ENCODE results near the gene DAB2IP.

Gene DAB2IP

GRCh38 chr9:121627427-121627826 lies 24.0 kb upstream of the DAB2IP start:
- no peak overlapping the region for H2BK12ac ChIP-seq (ENCODE audit: low read length in 2 of 2)
- WGBS: 64% methylated on average over 5 of the region's 6 CpGs
- H3K27me3 ChIP-seq (ENCODE audit: control insufficient read depth in 1 of 2, insufficient read depth in 1 of 2, low read length in 2 of 2): peaks cover 0 to 21% of the 10 kb centered on the region in 2 experiments
- no peak overlapping the region for H3K18ac ChIP-seq (ENCODE audit: low read depth in 1 of 2, low read length in 2 of 2)
- H3K79me1 ChIP-seq (replicated peaks; ENCODE audit: low read length, poor library complexity, severe bottlenecking): peaks cover 1% of the 10 kb centered on the region
- H3K14ac ChIP-seq (ENCODE audit: low read length in 2 of 2): no peak overlapping the region
- peaks cover 24% of the 10 kb centered on the region for H3K4me1 ChIP-seq (ENCODE audit: control insufficient read depth, insufficient read depth, low read depth, low read length)
- H3K36me3 ChIP-seq (ENCODE audit: control insufficient read depth in 1 of 2, insufficient read depth in 2 of 2, low read depth in 1 of 2, low read length in 2 of 2): no peaks in the 10 kb centered on the region
- no peak overlapping the region for H3K4me3 ChIP-seq (ENCODE audit: insufficient read depth in 1 of 2, low read depth in 1 of 2, low read length in 2 of 2)
- no peak overlapping the region for H4K8ac ChIP-seq (ENCODE audit: low read length)
- H2BK15ac ChIP-seq (ENCODE audit: low read depth, poor library complexity, severe bottlenecking): no peak overlapping the region
- H3K27ac ChIP-seq (ENCODE audit: low read length, poor library complexity, severe bottlenecking): no peak overlapping the region
- H3K9me3 ChIP-seq (ENCODE audit: control insufficient read depth, low read length): no peaks in the 10 kb centered on the region
- H3K23ac ChIP-seq (ENCODE audit: low read length in 2 of 2): no peak overlapping the region
- H2AK5ac ChIP-seq (ENCODE audit: low read length, severe bottlenecking): no peak overlapping the region
- H3K9ac ChIP-seq (ENCODE audit: low read length): no peak overlapping the region
- H3K4ac ChIP-seq (ENCODE audit: low read depth in 1 of 2, low read length in 2 of 2): no peak overlapping the region
- no peak overlapping the region for H2BK120ac ChIP-seq (ENCODE audit: low read depth, low read length)
- H3K4me2 ChIP-seq (ENCODE audit: low read length, poor library complexity, severe bottlenecking): no peak overlapping the region
- no peak for DNase-seq
- no peak overlapping the region for H4K91ac ChIP-seq (ENCODE audit: low read length)
- H2AFZ ChIP-seq (ENCODE audit: low read depth, low read length): no peak overlapping the region
- no peak overlapping the region for H2BK5ac ChIP-seq (ENCODE audit: low read depth, low read length, poor library complexity, severe bottlenecking)

- no peak overlapping the region for H3K9ac ChIP-seq (ENCODE audit: low read length)
These were observed 23.0 kb upstream of the DAB2IP start for GRCh38 chr9:121628401-121628800.

GRCh38 chr9:121631115-121631514 lies 20.3 kb upstream of the DAB2IP start:
- no peaks in the 10 kb centered on the region for H3K9me3 ChIP-seq (ENCODE audit: control insufficient read depth, low read length)
- H3K4me1 ChIP-seq (ENCODE audit: control insufficient read depth, insufficient read depth, low read depth, low read length): peaks cover 12% of the 10 kb centered on the region
- no peak overlapping the region for H3K4me2 ChIP-seq (ENCODE audit: low read length, poor library complexity, severe bottlenecking)
- H2BK120ac ChIP-seq (ENCODE audit: low read depth, low read length): no peak overlapping the region
- DNase-seq: no peak
- no peak overlapping the region for H3K14ac ChIP-seq (ENCODE audit: low read length in 2 of 2)
- no peak overlapping the region for H2AFZ ChIP-seq (ENCODE audit: low read depth, low read length)
- H3K79me1 ChIP-seq (replicated peaks; ENCODE audit: low read length, poor library complexity, severe bottlenecking): peaks cover 1% of the 10 kb centered on the region
- no peak overlapping the region for H3K23ac ChIP-seq (ENCODE audit: low read length in 2 of 2)
- H2BK5ac ChIP-seq (ENCODE audit: low read depth, low read length, poor library complexity, severe bottlenecking): no peak overlapping the region
- H3K18ac ChIP-seq (ENCODE audit: low read depth in 1 of 2, low read length in 2 of 2): no peak overlapping the region
- no peak overlapping the region for H3K9ac ChIP-seq (ENCODE audit: low read length)
- H3K4ac ChIP-seq (ENCODE audit: low read depth in 1 of 2, low read length in 2 of 2): no peak overlapping the region
- H2BK12ac ChIP-seq (ENCODE audit: low read length in 2 of 2): no peak overlapping the region
- H4K8ac ChIP-seq (ENCODE audit: low read length): no peak overlapping the region
- no peak overlapping the region for H4K91ac ChIP-seq (ENCODE audit: low read length)
- no peak overlapping the region for H2BK15ac ChIP-seq (ENCODE audit: low read depth, poor library complexity, severe bottlenecking)
- peaks cover 0 to 38% of the 10 kb centered on the region in 2 experiments for H3K27me3 ChIP-seq (ENCODE audit: control insufficient read depth in 1 of 2, insufficient read depth in 1 of 2, low read length in 2 of 2)
- no peaks in the 10 kb centered on the region for H3K36me3 ChIP-seq (ENCODE audit: control insufficient read depth in 1 of 2, insufficient read depth in 2 of 2, low read depth in 1 of 2, low read length in 2 of 2)
- no peak overlapping the region for H2AK5ac ChIP-seq (ENCODE audit: low read length, severe bottlenecking)
- no peak overlapping the region for H3K4me3 ChIP-seq (ENCODE audit: insufficient read depth in 1 of 2, low read depth in 1 of 2, low read length in 2 of 2)
- WGBS: 87% methylated on average over 3 of the region's 3 CpGs
- no peak overlapping the region for H3K27ac ChIP-seq (ENCODE audit: low read length, poor library complexity, severe bottlenecking)

More at GRCh38 chr9:121628401-121628800, 23.0 kb upstream of the DAB2IP start:
- Histone ChIP-seq H2BK12ac (ENCODE audit: low read length in 2 of 2) (no peak overlapping the region), H4K91ac (ENCODE audit: low read length) (no peak overlapping the region), H3K4me3 (ENCODE audit: insufficient read depth in 1 of 2, low read depth in 1 of 2, low read length in 2 of 2) (no peak overlapping the region), H3K23ac (ENCODE audit: low read length in 2 of 2) (no peak overlapping the region), H2BK15ac (ENCODE audit: low read depth, poor library complexity, severe bottlenecking) (no peak overlapping the region), H3K18ac (ENCODE audit: low read depth in 1 of 2, low read length in 2 of 2) (no peak overlapping the region), H2BK5ac (ENCODE audit: low read depth, low read length, poor library complexity, severe bottlenecking) (no peak overlapping the region), H4K8ac (ENCODE audit: low read length) (no peak overlapping the region), H3K4me1 (ENCODE audit: control insufficient read depth, insufficient read depth, low read depth, low read length) (peaks cover 16% of the 10 kb centered on the region), H3K4ac (ENCODE audit: low read depth in 1 of 2, low read length in 2 of 2) (no peak overlapping the region), H2AFZ (ENCODE audit: low read depth, low read length) (no peak overlapping the region), H3K4me2 (ENCODE audit: low read length, poor library complexity, severe bottlenecking) (no peak overlapping the region), H3K9me3 (ENCODE audit: control insufficient read depth, low read length) (no peaks in the 10 kb centered on the region), H3K79me1 (replicated peaks; ENCODE audit: low read length, poor library complexity, severe bottlenecking) (peaks cover 1% of the 10 kb centered on the region), H3K36me3 (ENCODE audit: control insufficient read depth in 1 of 2, insufficient read depth in 2 of 2, low read depth in 1 of 2, low read length in 2 of 2) (no peaks in the 10 kb centered on the region), H3K27me3 (ENCODE audit: control insufficient read depth in 1 of 2, insufficient read depth in 1 of 2, low read length in 2 of 2) (peaks cover 0 to 26% of the 10 kb centered on the region in 2 experiments), H3K14ac (ENCODE audit: low read length in 2 of 2) (no peak overlapping the region), H3K27ac (ENCODE audit: low read length, poor library complexity, severe bottlenecking) (no peak overlapping the region), H2AK5ac (ENCODE audit: low read length, severe bottlenecking) (no peak overlapping the region), H2BK120ac (ENCODE audit: low read depth, low read length) (no peak overlapping the region)
- WGBS: 94% methylated on average over 4 of the region's 4 CpGs
- DNase-seq: no peak

GRCh38 chr9:121631978-121632418 lies 19.4 kb upstream of the DAB2IP start:
- no peak overlapping the region for H3K4me2 ChIP-seq (ENCODE audit: low read length, poor library complexity, severe bottlenecking)
- 81% methylated on average over 18 of the region's 18 CpGs for WGBS
- H3K18ac ChIP-seq (ENCODE audit: low read depth in 1 of 2, low read length in 2 of 2): no peak overlapping the region
- H3K36me3 ChIP-seq (ENCODE audit: control insufficient read depth in 1 of 2, insufficient read depth in 2 of 2, low read depth in 1 of 2, low read length in 2 of 2): no peaks in the 10 kb centered on the region
- H2BK5ac ChIP-seq (ENCODE audit: low read depth, low read length, poor library complexity, severe bottlenecking): no peak overlapping the region
- H3K9me3 ChIP-seq (ENCODE audit: control insufficient read depth, low read length): no peaks in the 10 kb centered on the region
- no peak overlapping the region for H3K14ac ChIP-seq (ENCODE audit: low read length in 2 of 2)
- peaks cover 0 to 38% of the 10 kb centered on the region in 2 experiments for H3K27me3 ChIP-seq (ENCODE audit: control insufficient read depth in 1 of 2, insufficient read depth in 1 of 2, low read length in 2 of 2)
- no peak overlapping the region for H2BK120ac ChIP-seq (ENCODE audit: low read depth, low read length)
- no peak for DNase-seq
- H3K4me1 ChIP-seq (ENCODE audit: control insufficient read depth, insufficient read depth, low read depth, low read length): peaks cover 17% of the 10 kb centered on the region
- no peak overlapping the region for H2BK12ac ChIP-seq (ENCODE audit: low read length in 2 of 2)
- no peak overlapping the region for H3K27ac ChIP-seq (ENCODE audit: low read length, poor library complexity, severe bottlenecking)
- no peak overlapping the region for H3K9ac ChIP-seq (ENCODE audit: low read length)
- no peak overlapping the region for H2AK5ac ChIP-seq (ENCODE audit: low read length, severe bottlenecking)
- H3K23ac ChIP-seq (ENCODE audit: low read length in 2 of 2): no peak overlapping the region
- no peak overlapping the region for H4K8ac ChIP-seq (ENCODE audit: low read length)
- no peak overlapping the region for H3K4ac ChIP-seq (ENCODE audit: low read depth in 1 of 2, low read length in 2 of 2)
- no peak overlapping the region for H2BK15ac ChIP-seq (ENCODE audit: low read depth, poor library complexity, severe bottlenecking)
- no peak overlapping the region for H4K91ac ChIP-seq (ENCODE audit: low read length)
- peaks cover 1% of the 10 kb centered on the region for H3K79me1 ChIP-seq (replicated peaks; ENCODE audit: low read length, poor library complexity, severe bottlenecking)
- no peak overlapping the region for H2AFZ ChIP-seq (ENCODE audit: low read depth, low read length)
- no peak overlapping the region for H3K4me3 ChIP-seq (ENCODE audit: insufficient read depth in 1 of 2, low read depth in 1 of 2, low read length in 2 of 2)
